ENCODE data around the gene RXRA. TPM values are rescaled to one million over a fixed set of nuclear protein-coding genes. Genes with fewer than 3 reads are reported as not detected.

The RXRA gene
- total RNA-seq, 1 donor from 2014 or later: 83.3 TPM

DNA sequence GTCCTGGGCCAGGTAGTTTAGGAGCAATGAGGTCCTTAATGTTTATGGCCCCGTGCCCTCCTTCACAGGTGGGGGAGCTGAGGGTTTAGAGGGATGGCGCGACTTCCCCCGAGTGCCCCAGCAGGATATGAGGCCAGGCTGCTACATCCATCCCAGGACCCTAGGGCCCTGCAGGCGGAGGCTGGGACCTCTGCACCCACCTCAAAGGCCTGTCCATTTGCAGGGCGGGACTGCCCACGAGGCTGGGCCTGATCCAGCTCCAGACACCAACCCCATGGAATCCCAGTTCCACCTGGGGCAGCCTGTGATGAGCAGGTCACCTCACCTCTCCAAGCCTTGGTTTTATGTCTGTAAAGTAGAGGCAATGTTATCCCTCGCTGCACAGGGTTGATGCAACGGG lies 142.1 kb downstream of the RXRA start:
- Mint-ChIP-seq H3K27me3 (ENCODE audit: unreplicated experiment) (no peaks in the 10 kb centered on the region), H3K36me3 (ENCODE audit: low read depth, unreplicated experiment) (no peaks in the 10 kb centered on the region), H3K27ac (ENCODE audit: unreplicated experiment) (no peak overlapping the region), H3K9me3 (ENCODE audit: unreplicated experiment) (no peaks in the 10 kb centered on the region), H3K4me1 (ENCODE audit: unreplicated experiment) (no peaks in the 10 kb centered on the region), H3K4me3 (ENCODE audit: unreplicated experiment) (no peak overlapping the region)
- DNase-seq (ENCODE audit: low spot score): no peak
- TF ChIP-seq, protein P1, sequence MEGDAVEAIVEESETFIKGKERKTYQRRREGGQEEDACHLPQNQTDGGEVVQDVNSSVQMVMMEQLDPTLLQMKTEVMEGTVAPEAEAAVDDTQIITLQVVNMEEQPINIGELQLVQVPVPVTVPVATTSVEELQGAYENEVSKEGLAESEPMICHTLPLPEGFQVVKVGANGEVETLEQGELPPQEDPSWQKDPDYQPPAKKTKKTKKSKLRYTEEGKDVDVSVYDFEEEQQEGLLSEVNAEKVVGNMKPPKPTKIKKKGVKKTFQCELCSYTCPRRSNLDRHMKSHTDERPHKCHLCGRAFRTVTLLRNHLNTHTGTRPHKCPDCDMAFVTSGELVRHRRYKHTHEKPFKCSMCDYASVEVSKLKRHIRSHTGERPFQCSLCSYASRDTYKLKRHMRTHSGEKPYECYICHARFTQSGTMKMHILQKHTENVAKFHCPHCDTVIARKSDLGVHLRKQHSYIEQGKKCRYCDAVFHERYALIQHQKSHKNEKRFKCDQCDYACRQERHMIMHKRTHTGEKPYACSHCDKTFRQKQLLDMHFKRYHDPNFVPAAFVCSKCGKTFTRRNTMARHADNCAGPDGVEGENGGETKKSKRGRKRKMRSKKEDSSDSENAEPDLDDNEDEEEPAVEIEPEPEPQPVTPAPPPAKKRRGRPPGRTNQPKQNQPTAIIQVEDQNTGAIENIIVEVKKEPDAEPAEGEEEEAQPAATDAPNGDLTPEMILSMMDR (IDR thresholded peaks at IDR 0.05; ENCODE audit: unreplicated experiment): no peak

DNA sequence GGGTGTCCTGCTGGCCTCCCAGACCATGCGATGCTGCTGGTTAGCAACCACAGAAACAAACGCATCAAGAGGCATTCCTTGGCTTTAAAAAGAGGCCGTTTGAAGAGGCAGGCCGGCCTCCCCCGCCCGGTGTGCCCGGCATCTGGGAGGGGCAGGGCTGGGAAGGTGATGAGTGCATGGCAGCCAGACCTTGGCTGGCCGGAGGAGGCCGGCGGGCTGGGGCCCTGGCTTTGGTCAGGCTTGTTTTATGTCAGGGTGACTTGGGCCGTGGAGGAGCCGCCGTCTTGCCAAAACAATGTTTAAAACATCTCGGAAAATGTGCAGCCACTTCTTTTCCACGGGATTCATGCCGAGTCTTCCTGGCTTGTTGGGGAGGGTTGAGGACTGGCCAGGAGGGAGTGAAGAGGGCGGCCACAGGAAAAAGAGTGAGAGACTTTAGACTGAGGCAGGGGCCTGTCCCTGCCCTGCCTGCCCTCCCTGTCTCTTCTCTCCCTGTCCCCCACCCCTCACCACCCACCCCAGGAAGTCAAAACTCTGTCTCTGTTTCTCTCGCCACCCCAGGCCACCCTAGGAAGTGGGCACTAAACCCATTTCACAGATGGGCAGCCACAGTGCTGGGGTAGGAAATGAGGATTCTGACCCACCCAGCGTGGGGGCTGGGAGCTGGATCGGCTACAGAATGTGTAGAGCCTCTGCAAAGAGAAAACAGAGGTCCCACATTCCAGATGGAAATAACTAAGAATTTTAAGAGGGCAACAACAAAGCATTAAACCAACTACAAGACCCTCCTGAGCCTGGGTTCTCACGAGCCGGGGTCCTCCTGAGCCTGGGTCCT lies 143.0 kb downstream of the RXRA start:
- Mint-ChIP-seq H3K27me3 (ENCODE audit: unreplicated experiment) (no peaks in the 10 kb centered on the region), H3K4me1 (ENCODE audit: unreplicated experiment) (no peaks in the 10 kb centered on the region), H3K36me3 (ENCODE audit: low read depth, unreplicated experiment) (no peaks in the 10 kb centered on the region), H3K4me3 (ENCODE audit: unreplicated experiment) (no peak overlapping the region), H3K27ac (ENCODE audit: unreplicated experiment) (no peak overlapping the region), H3K9me3 (ENCODE audit: unreplicated experiment) (no peaks in the 10 kb centered on the region)
- TF ChIP-seq, protein P1 (IDR thresholded peaks at IDR 0.05; ENCODE audit: unreplicated experiment): no peak
- no peak for DNase-seq (ENCODE audit: low spot score)

DNA sequence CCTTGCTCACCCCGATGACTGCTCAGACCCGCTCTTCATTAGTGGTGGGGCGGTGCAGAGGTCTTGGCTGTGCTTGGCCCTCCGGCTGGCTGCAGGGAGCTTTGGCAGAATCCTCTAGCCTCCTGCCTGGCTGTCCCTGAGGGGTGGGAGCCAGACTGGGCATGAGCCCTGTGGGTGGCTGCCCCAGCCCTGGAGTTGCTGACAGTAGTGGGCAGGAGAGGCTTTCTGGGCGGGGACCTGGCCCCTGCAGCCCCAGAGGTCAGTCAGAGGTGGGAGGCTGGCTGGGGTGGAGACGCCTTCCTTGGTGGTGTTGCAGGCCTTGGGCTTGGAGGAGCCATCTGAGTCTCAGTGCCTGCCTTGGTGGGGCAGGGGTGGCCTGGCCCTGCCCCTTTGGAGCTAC lies 146.0 kb downstream of the RXRA start:
- Mint-ChIP-seq H3K27ac (ENCODE audit: unreplicated experiment) (no peak overlapping the region), H3K36me3 (ENCODE audit: low read depth, unreplicated experiment) (no peaks in the 10 kb centered on the region), H3K4me1 (ENCODE audit: unreplicated experiment) (no peaks in the 10 kb centered on the region), H3K9me3 (ENCODE audit: unreplicated experiment) (no peaks in the 10 kb centered on the region), H3K27me3 (ENCODE audit: unreplicated experiment) (no peaks in the 10 kb centered on the region), H3K4me3 (ENCODE audit: unreplicated experiment) (no peak overlapping the region)
- no peak for DNase-seq (ENCODE audit: low spot score)
- TF ChIP-seq, protein P1 (IDR thresholded peaks at IDR 0.05; ENCODE audit: unreplicated experiment): no peak

DNA sequence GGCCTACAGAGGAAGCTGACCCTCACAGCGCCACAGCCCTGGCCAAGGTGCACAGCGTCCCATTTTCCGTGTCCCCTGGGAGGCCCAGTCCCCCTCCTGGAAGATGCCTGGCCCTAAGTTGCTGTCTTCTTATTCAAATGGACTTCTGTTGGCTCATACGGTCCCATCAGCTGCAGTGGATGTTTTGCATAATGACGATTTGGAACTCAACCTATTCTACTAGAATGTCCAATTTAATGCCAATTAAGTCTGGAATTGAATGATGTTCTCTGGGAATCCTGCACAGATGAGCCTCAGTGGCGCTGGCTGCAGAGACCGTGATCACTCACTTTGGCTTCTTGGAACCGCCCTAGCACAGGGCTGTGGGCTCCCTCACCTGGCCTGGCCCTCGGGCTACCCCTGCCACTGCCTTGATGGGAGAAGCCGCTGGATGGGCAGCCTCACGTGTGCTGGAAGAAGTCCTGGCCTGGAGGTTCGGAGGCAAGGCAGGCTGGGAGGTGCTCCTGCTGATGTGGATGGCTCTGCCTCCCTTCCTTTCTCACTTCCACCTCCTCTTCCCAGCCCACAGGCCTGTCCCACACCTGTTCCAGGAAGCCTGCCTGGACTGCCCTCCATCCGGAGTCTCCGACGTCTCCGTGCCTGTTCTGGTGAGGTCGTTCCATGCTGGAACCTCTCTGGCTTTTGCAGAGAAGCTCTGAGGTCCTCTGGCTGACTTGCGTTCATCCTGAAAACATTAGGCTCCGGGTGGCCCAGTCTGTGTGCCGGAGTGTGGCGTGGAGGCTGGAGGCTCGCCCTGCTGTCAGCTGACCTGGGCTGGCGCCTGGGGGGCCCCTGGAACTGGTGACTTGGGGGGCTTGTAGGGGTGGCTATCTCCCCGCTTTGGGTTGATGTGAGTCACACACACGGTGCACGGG lies 147.1 kb downstream of the RXRA start:
- Mint-ChIP-seq H3K9me3 (ENCODE audit: unreplicated experiment) (no peaks in the 10 kb centered on the region), H3K36me3 (ENCODE audit: low read depth, unreplicated experiment) (no peaks in the 10 kb centered on the region), H3K4me3 (ENCODE audit: unreplicated experiment) (no peak overlapping the region), H3K27ac (ENCODE audit: unreplicated experiment) (no peak overlapping the region), H3K4me1 (ENCODE audit: unreplicated experiment) (no peaks in the 10 kb centered on the region), H3K27me3 (ENCODE audit: unreplicated experiment) (no peaks in the 10 kb centered on the region)
- DNase-seq (ENCODE audit: low spot score): no peak
- TF ChIP-seq, protein P1 (IDR thresholded peaks at IDR 0.05; ENCODE audit: unreplicated experiment): no peak

DNA sequence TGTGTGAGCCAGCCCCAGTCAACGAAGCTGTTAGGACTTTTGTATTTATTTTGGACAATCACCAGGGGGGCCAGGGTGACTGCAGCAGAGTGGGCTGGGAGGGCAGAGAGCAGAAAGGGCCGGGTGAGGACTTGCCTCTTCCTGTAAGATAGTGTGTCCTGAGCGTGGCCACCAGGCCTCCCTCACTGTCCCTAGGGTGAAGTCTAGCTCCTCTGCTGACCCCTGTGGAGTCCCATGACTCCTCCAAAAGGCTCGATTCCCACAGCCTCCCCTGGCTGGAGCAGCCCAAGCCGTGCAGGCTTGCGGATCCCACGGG lies 147.8 kb downstream of the RXRA start:
- Mint-ChIP-seq H3K9me3 (ENCODE audit: unreplicated experiment) (no peaks in the 10 kb centered on the region), H3K4me1 (ENCODE audit: unreplicated experiment) (no peaks in the 10 kb centered on the region), H3K4me3 (ENCODE audit: unreplicated experiment) (no peak overlapping the region), H3K27ac (ENCODE audit: unreplicated experiment) (no peak overlapping the region), H3K27me3 (ENCODE audit: unreplicated experiment) (no peaks in the 10 kb centered on the region), H3K36me3 (ENCODE audit: low read depth, unreplicated experiment) (no peaks in the 10 kb centered on the region)
- no peak for DNase-seq (ENCODE audit: low spot score)
- TF ChIP-seq, protein P1 (IDR thresholded peaks at IDR 0.05; ENCODE audit: unreplicated experiment): no peak
